Loucy (cell line): Measurements from ENCODE around the gene LHX6.

Source experiments
- H2AFZ ChIP-seq: fragments of 200-600 bp; sonication (generic); 2 replicates; pipeline ENCODE4 v1.6.0; 2016; ENCODE audit warnings: antibody characterized with exemption, mild to moderate bottlenecking, low read length, moderate library complexity
- H3F3A ChIP-seq: fragments of 200-600 bp; 2 replicates; pipeline ENCODE4 v1.6.0; 2016; ENCODE audit warnings: antibody characterized with exemption, low read depth, mild to moderate bottlenecking
- H3K27me3 ChIP-seq: fragments of 200-600 bp; sonication (generic); 2 replicates; pipeline ENCODE4 v1.6.1; 2014; ENCODE audit warnings: low read length, mild to moderate bottlenecking; ENCODE audit not compliant: insufficient read depth, poor library complexity, severe bottlenecking
- H3K36me3 ChIP-seq: fragments of 200-600 bp; sonication (generic); 2 replicates; pipeline ENCODE4 v1.6.1; 2016; ENCODE audit warnings: low read length; ENCODE audit not compliant: insufficient read depth
- H3K4me1 ChIP-seq: fragments of 200-600 bp; sonication (generic); 2 replicates; pipeline ENCODE4 v1.5.1; 2014; ENCODE audit warnings: low read length, mild to moderate bottlenecking; ENCODE audit not compliant: insufficient read depth, poor library complexity, severe bottlenecking
- H3K4me2 ChIP-seq: fragments of 200-600 bp; sonication (generic); 2 replicates; pipeline ENCODE4 v1.6.0; 2014; ENCODE audit warnings: antibody characterized with exemption, low read length, low read depth, mild to moderate bottlenecking; ENCODE audit not compliant: poor library complexity, severe bottlenecking
- H3K4me3 ChIP-seq: fragments of 200-600 bp; sonication (generic); 2 replicates; pipeline ENCODE4 v1.5.1; 2014; ENCODE audit warnings: low read length, mild to moderate bottlenecking, mixed read lengths; ENCODE audit not compliant: poor library complexity, severe bottlenecking
- H3K79me2 ChIP-seq: fragments of 200-600 bp; sonication (generic); 2 replicates; pipeline ENCODE4 v1.6.1; 2014; ENCODE audit warnings: low read length; ENCODE audit not compliant: insufficient read depth
- H3K9ac ChIP-seq: fragments of 200-600 bp; sonication (generic); 2 replicates; pipeline ENCODE4 v1.6.0; 2014; ENCODE audit warnings: mild to moderate bottlenecking, low read depth, low read length, moderate library complexity; ENCODE audit not compliant: poor library complexity, severe bottlenecking
- H3K9me2 ChIP-seq: fragments of 200-600 bp; sonication (generic); replicated peaks from 2 replicates; pipeline ENCODE4 v1.6.1; 2016; ENCODE audit warnings: low read depth, low read length, mixed read lengths
- H3K9me3 ChIP-seq: fragments of 200-600 bp; sonication (generic); 2 replicates; pipeline ENCODE4 v1.6.1; 2014; ENCODE audit warnings: mild to moderate bottlenecking, antibody characterized with exemption, low read length, low read depth; ENCODE audit not compliant: insufficient read depth
- H4K20me1 ChIP-seq: fragments of 200-600 bp; sonication (generic); 2 replicates; pipeline ENCODE4 v1.6.0; 2014; ENCODE audit warnings: antibody characterized with exemption, low read length, mild to moderate bottlenecking; ENCODE audit not compliant: insufficient read depth, poor library complexity, severe bottlenecking
- CTCF ChIP-seq: fragments of 200-600 bp; sonication (generic); conservative IDR thresholded peaks from 2 replicates; pipeline ENCODE4 v1.5.1; 2014; ENCODE audit warnings: mild to moderate bottlenecking, antibody characterized with exemption, low read length
- EZH2phosphoT487 ChIP-seq: fragments of 200-600 bp; IDR thresholded peaks from 2 replicates; pipeline ENCODE4 v1.6.1; 2018; ENCODE audit warnings: antibody characterized with exemption, mild to moderate bottlenecking, moderate library complexity, borderline replicate concordance

The LHX6 gene

GRCh38 chr9:122216798-122217418 lies 11.8 kb downstream of the LHX6 start:
- Histone ChIP-seq H3K79me2 (no peaks in the 10 kb centered on the region), H2AFZ (no peak overlapping the region), H3K4me3 (no peak overlapping the region), H3K9me2 (no peaks in the 10 kb centered on the region), H3K9me3 (no peaks in the 10 kb centered on the region), H4K20me1 (no peaks in the 10 kb centered on the region), H3K9ac (no peak overlapping the region), H3K36me3 (no peaks in the 10 kb centered on the region), H3K4me1 (peaks cover 14% of the 10 kb centered on the region), H3K27me3 (no peaks in the 10 kb centered on the region), H3K4me2 (no peak overlapping the region), H3F3A (no peaks in the 10 kb centered on the region)
- TF ChIP-seq CTCF (no peak), EZH2phosphoT487 (no peak)

- Histone ChIP-seq H3K4me2 (no peak overlapping the region), H4K20me1 (no peaks in the 10 kb centered on the region), H3K4me1 (peaks cover 14% of the 10 kb centered on the region), H3K9ac (no peak overlapping the region), H3K9me2 (no peaks in the 10 kb centered on the region), H3K27me3 (no peaks in the 10 kb centered on the region), H3K4me3 (no peak overlapping the region), H2AFZ (no peak overlapping the region), H3F3A (no peaks in the 10 kb centered on the region), H3K79me2 (no peaks in the 10 kb centered on the region), H3K36me3 (no peaks in the 10 kb centered on the region), H3K9me3 (no peaks in the 10 kb centered on the region)
- TF ChIP-seq EZH2phosphoT487 (no peak), CTCF (no peak)
Observed at GRCh38 chr9:122216138-122216797, 12.5 kb downstream of the LHX6 start.

GRCh38 chr9:122215663-122216062 lies 13.1 kb downstream of the LHX6 start:
- Histone ChIP-seq H3K4me1 (peaks cover 14% of the 10 kb centered on the region), H3K9me2 (no peaks in the 10 kb centered on the region), H3F3A (no peaks in the 10 kb centered on the region), H3K36me3 (no peaks in the 10 kb centered on the region), H4K20me1 (no peaks in the 10 kb centered on the region), H3K9me3 (no peaks in the 10 kb centered on the region), H3K4me3 (no peak overlapping the region), H2AFZ (no peak overlapping the region), H3K79me2 (no peaks in the 10 kb centered on the region), H3K4me2 (no peak overlapping the region), H3K27me3 (no peaks in the 10 kb centered on the region), H3K9ac (no peak overlapping the region)
- TF ChIP-seq CTCF (no peak), EZH2phosphoT487 (no peak)
